PC-3 (cell line): Measurements from ENCODE around the gene ARL5C.

Source experiments
- CTCF ChIP-seq: fragments of 300-600 bp; sonication (generic); conservative IDR thresholded peaks from 2 replicates; pipeline ENCODE4 v1.5.1; 2017; ENCODE audit warnings: antibody characterized with exemption, low read depth, mild to moderate bottlenecking, low read length
- EZH2 ChIP-seq: fragments of 300-600 bp; sonication (generic); IDR thresholded peaks from one replicate; pipeline ENCODE4 v1.6.1; 2017; ENCODE audit warnings: antibody characterized with exemption, mild to moderate bottlenecking, low read length; ENCODE audit not compliant: unreplicated experiment
- EZH2phosphoT487 ChIP-seq: fragments of 300-600 bp; sonication (generic); IDR thresholded peaks from 2 replicates; pipeline ENCODE4 v1.6.1; 2018; ENCODE audit warnings: mild to moderate bottlenecking, antibody characterized with exemption, low read length, borderline replicate concordance

GRCh38 chr17:39195568-39196160, 29.7 kb upstream of the ARL5C start:
- TF ChIP-seq CTCF (no peak), EZH2phosphoT487 (no peak), EZH2 (no peak)
